BJ (cell line): ENCODE data around the gene GART. TPM values are rescaled to one million over a fixed set of nuclear protein-coding genes. Genes with fewer than 3 reads are reported as not detected.

Source experiments
- CTCF ChIA-PET: fragments of 350-600 bp; formaldehyde crosslinking; extraction: SDS; loops from one replicate; lab custom pipeline; 2021; ENCODE audit warnings: antibody characterized with exemption, inconsistent platforms; lab: Yijun Ruan, JAX
- POLR2A ChIA-PET: fragments of 300-600 bp; sonication (Branson Sonifier 250); formaldehyde crosslinking; extraction: SDS; loops from one replicate; lab custom pipeline; 2021; ENCODE audit warnings: antibody characterized with exemption; lab: Charles Lee
- DNase-seq: peaks from one replicate; pipeline ENCODE4 v3.0.0-alpha.2; 2011; ENCODE audit warnings: low read depth
- H3K27me3 ChIP-seq: 2 replicates; pipeline ENCODE4 v1.6.0; 2011; ENCODE audit warnings: low read length; ENCODE audit not compliant: control insufficient read depth, insufficient read depth
- H3K36me3 ChIP-seq: 2 replicates; pipeline ENCODE4 v1.5.1; 2011; ENCODE audit warnings: low read length; ENCODE audit not compliant: control insufficient read depth, insufficient read depth
- H3K4me3 ChIP-seq: 2 replicates; pipeline ENCODE4 v1.5.1; 2011; ENCODE audit warnings: low read depth, mild to moderate bottlenecking, control low read depth, low read length
- polyA plus RNA-seq: library from polyadenylated mRNA; depleted of rRNA; stranded (reverse); fragments of >200 nt; gene quantifications from 2 replicates; pipeline ENCODE4 v1.2.3, GENCODE V29; 2011
- TF ChIP-seq, protein P1 (sequence below): IDR thresholded peaks from 2 replicates; pipeline ENCODE4 v1.5.1; 2011; ENCODE audit warnings: low read depth, mild to moderate bottlenecking, control low read depth, inconsistent platforms, low read length, moderate library complexity; ENCODE audit not compliant: insufficient read depth

Gene GART
- polyA plus RNA-seq, 1 experiment: 14.8 TPM

- Histone ChIP-seq H3K4me3 (no peak overlapping the region), H3K27me3 (no peaks in the 10 kb centered on the region), H3K36me3 (peaks cover 15% of the 10 kb centered on the region)
- POLR2A ChIA-PET: no interaction called here
- DNase-seq: no peak
- CTCF ChIA-PET: no interaction called here
- TF ChIP-seq, protein P1, sequence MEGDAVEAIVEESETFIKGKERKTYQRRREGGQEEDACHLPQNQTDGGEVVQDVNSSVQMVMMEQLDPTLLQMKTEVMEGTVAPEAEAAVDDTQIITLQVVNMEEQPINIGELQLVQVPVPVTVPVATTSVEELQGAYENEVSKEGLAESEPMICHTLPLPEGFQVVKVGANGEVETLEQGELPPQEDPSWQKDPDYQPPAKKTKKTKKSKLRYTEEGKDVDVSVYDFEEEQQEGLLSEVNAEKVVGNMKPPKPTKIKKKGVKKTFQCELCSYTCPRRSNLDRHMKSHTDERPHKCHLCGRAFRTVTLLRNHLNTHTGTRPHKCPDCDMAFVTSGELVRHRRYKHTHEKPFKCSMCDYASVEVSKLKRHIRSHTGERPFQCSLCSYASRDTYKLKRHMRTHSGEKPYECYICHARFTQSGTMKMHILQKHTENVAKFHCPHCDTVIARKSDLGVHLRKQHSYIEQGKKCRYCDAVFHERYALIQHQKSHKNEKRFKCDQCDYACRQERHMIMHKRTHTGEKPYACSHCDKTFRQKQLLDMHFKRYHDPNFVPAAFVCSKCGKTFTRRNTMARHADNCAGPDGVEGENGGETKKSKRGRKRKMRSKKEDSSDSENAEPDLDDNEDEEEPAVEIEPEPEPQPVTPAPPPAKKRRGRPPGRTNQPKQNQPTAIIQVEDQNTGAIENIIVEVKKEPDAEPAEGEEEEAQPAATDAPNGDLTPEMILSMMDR: no peak
Measured at GRCh38 chr21:33568448-33568847, 26.5 kb upstream of the GART start.

GRCh38 chr21:33567914-33568313, 26.0 kb upstream of the GART start:
- TF ChIP-seq, protein P1: no peak
- ChIA-PET CTCF (no interaction called here), POLR2A (no interaction called here)
- no peak overlapping the region for H3K4me3 ChIP-seq
- H3K36me3 ChIP-seq: peaks cover 15% of the 10 kb centered on the region
- no peaks in the 10 kb centered on the region for H3K27me3 ChIP-seq
- no peak for DNase-seq

- CTCF ChIA-PET: interaction anchor here (0.6 to 0.7 kb wide), 2 partner anchors 9 to 22 kb away, joined by 3 read pairs; partner anchors contain the start of gene DONSON
- no peaks in the 10 kb centered on the region for H3K27me3 ChIP-seq
- POLR2A ChIA-PET: no interaction called here
- no peak overlapping the region for H3K4me3 ChIP-seq
- no peak for DNase-seq
- TF ChIP-seq, protein P1: no peak
- H3K36me3 ChIP-seq: peaks cover 11% of the 10 kb centered on the region
Measured at GRCh38 chr21:33566514-33566913, 24.6 kb upstream of the GART start.

GRCh38 chr21:33562389-33562788, 20.5 kb upstream of the GART start:
- peaks cover 12% of the 10 kb centered on the region for H3K36me3 ChIP-seq

GRCh38 chr21:33561373-33561772, 19.5 kb upstream of the GART start:
- Histone ChIP-seq H3K4me3 (no peak overlapping the region), H3K27me3 (no peaks in the 10 kb centered on the region), H3K36me3 (peaks cover 13% of the 10 kb centered on the region)
- POLR2A ChIA-PET: no interaction called here
- CTCF ChIA-PET: no interaction called here
- TF ChIP-seq, protein P1: no peak
- no peak for DNase-seq

More at GRCh38 chr21:33562389-33562788, 20.5 kb upstream of the GART start:
- DNase-seq: no peak
- Histone ChIP-seq H3K27me3 (no peaks in the 10 kb centered on the region), H3K4me3 (no peak overlapping the region)
- TF ChIP-seq, protein P1: no peak
- CTCF ChIA-PET: interaction anchor here (0.8 kb wide), 1 partner anchor 44 kb away, joined by 3 read pairs; no protein-coding TSS in a partner anchor
- POLR2A ChIA-PET: no interaction called here
